ENCODE data around the gene GTF2A2. TPM values are rescaled to one million over a fixed set of nuclear protein-coding genes. Genes with fewer than 3 reads are reported as not detected.

GTF2A2 gene
- polyA plus RNA-seq, 1 donor from 2014 or later = 171 TPM

GRCh38 chr15:59668556-59668955, 11.2 kb upstream of the GTF2A2 start:
- no peak overlapping the region for H3K9ac ChIP-seq (ENCODE audit: low read length)
- H3K9me2 ChIP-seq (ENCODE audit: insufficient read depth, low read length) = no peaks in the 10 kb centered on the region
- TF ChIP-seq TAF1 (IDR thresholded peaks at IDR 0.05; ENCODE audit: low read depth) (no peak), EZH2 (IDR thresholded peaks at IDR 0.05; ENCODE audit: borderline replicate concordance, insufficient read depth, low read length, poor library complexity, severe bottlenecking) (no peak), RAD21 (conservative IDR thresholded peaks at IDR 0.05) (no peak), EP300 (conservative IDR thresholded peaks at IDR 0.05; ENCODE audit: poor library complexity, severe bottlenecking) (no peak), POLR2AphosphoS5 (IDR thresholded peaks at IDR 0.05) (no peak)
- TF ChIP-seq, protein P1, sequence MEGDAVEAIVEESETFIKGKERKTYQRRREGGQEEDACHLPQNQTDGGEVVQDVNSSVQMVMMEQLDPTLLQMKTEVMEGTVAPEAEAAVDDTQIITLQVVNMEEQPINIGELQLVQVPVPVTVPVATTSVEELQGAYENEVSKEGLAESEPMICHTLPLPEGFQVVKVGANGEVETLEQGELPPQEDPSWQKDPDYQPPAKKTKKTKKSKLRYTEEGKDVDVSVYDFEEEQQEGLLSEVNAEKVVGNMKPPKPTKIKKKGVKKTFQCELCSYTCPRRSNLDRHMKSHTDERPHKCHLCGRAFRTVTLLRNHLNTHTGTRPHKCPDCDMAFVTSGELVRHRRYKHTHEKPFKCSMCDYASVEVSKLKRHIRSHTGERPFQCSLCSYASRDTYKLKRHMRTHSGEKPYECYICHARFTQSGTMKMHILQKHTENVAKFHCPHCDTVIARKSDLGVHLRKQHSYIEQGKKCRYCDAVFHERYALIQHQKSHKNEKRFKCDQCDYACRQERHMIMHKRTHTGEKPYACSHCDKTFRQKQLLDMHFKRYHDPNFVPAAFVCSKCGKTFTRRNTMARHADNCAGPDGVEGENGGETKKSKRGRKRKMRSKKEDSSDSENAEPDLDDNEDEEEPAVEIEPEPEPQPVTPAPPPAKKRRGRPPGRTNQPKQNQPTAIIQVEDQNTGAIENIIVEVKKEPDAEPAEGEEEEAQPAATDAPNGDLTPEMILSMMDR (IDR thresholded peaks at IDR 0.05; ENCODE audit: poor library complexity, severe bottlenecking) = no peak
- TF ChIP-seq, protein P2, sequence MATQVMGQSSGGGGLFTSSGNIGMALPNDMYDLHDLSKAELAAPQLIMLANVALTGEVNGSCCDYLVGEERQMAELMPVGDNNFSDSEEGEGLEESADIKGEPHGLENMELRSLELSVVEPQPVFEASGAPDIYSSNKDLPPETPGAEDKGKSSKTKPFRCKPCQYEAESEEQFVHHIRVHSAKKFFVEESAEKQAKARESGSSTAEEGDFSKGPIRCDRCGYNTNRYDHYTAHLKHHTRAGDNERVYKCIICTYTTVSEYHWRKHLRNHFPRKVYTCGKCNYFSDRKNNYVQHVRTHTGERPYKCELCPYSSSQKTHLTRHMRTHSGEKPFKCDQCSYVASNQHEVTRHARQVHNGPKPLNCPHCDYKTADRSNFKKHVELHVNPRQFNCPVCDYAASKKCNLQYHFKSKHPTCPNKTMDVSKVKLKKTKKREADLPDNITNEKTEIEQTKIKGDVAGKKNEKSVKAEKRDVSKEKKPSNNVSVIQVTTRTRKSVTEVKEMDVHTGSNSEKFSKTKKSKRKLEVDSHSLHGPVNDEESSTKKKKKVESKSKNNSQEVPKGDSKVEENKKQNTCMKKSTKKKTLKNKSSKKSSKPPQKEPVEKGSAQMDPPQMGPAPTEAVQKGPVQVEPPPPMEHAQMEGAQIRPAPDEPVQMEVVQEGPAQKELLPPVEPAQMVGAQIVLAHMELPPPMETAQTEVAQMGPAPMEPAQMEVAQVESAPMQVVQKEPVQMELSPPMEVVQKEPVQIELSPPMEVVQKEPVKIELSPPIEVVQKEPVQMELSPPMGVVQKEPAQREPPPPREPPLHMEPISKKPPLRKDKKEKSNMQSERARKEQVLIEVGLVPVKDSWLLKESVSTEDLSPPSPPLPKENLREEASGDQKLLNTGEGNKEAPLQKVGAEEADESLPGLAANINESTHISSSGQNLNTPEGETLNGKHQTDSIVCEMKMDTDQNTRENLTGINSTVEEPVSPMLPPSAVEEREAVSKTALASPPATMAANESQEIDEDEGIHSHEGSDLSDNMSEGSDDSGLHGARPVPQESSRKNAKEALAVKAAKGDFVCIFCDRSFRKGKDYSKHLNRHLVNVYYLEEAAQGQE (IDR thresholded peaks at IDR 0.05; ENCODE audit: borderline replicate concordance) = no peak
- no peak overlapping the region for H3K4me3 ChIP-seq (ENCODE audit: low read length)
- no peaks in the 10 kb centered on the region for H3K27me3 ChIP-seq (ENCODE audit: insufficient read depth, low read depth, low read length)
- no peaks in the 10 kb centered on the region for H3K9me3 ChIP-seq (ENCODE audit: low read length)
- H2AFZ ChIP-seq (ENCODE audit: low read depth, low read length) = no peak overlapping the region
- H3K27ac ChIP-seq (ENCODE audit: low read length) = no peak overlapping the region
- no peaks in the 10 kb centered on the region for H4K20me1 ChIP-seq (ENCODE audit: insufficient read depth)
- H3K36me3 ChIP-seq (ENCODE audit: insufficient read depth, low read length) = peaks cover 11% of the 10 kb centered on the region
- H3K4me2 ChIP-seq (ENCODE audit: low read length) = no peak overlapping the region
- H3F3A ChIP-seq (ENCODE audit: insufficient read depth, low read length, poor library complexity, severe bottlenecking) = no peaks in the 10 kb centered on the region
- no peaks in the 10 kb centered on the region for H3K79me2 ChIP-seq (replicated peaks; ENCODE audit: insufficient read depth, low read length)

GRCh38 chr15:59662260-59662659, 4.9 kb upstream of the GTF2A2 start:
- Histone ChIP-seq H3K9me2 (ENCODE audit: insufficient read depth, low read length) (no peaks in the 10 kb centered on the region), H3K36me3 (ENCODE audit: insufficient read depth, low read length) (peaks cover 11% of the 10 kb centered on the region), H3K9me3 (ENCODE audit: low read length) (no peaks in the 10 kb centered on the region), H2AFZ (ENCODE audit: low read depth, low read length) (no peak overlapping the region), H3K79me2 (replicated peaks; ENCODE audit: insufficient read depth, low read length) (no peaks in the 10 kb centered on the region), H3K27ac (ENCODE audit: low read length) (no peak overlapping the region), H4K20me1 (ENCODE audit: insufficient read depth) (no peaks in the 10 kb centered on the region), H3K4me2 (ENCODE audit: low read length) (no peak overlapping the region), H3K4me3 (ENCODE audit: low read length) (no peak overlapping the region), H3F3A (ENCODE audit: insufficient read depth, low read length, poor library complexity, severe bottlenecking) (no peaks in the 10 kb centered on the region), H3K27me3 (ENCODE audit: insufficient read depth, low read depth, low read length) (no peaks in the 10 kb centered on the region), H3K9ac (ENCODE audit: low read length) (no peak overlapping the region)
- TF ChIP-seq RAD21 (conservative IDR thresholded peaks at IDR 0.05) (no peak), POLR2AphosphoS5 (IDR thresholded peaks at IDR 0.05) (no peak), MXI1 (conservative IDR thresholded peaks at IDR 0.05; ENCODE audit: poor library complexity, severe bottlenecking) (no peak), EP300 (conservative IDR thresholded peaks at IDR 0.05; ENCODE audit: poor library complexity, severe bottlenecking) (no peak), SMC3 (conservative IDR thresholded peaks at IDR 0.05; ENCODE audit: poor library complexity) (no peak), TAF1 (IDR thresholded peaks at IDR 0.05; ENCODE audit: low read depth) (no peak)
- TF ChIP-seq, protein P1 (IDR thresholded peaks at IDR 0.05; ENCODE audit: poor library complexity, severe bottlenecking) = no peak
- TF ChIP-seq, protein P2 (IDR thresholded peaks at IDR 0.05; ENCODE audit: borderline replicate concordance) = no peak

All from neural cell (in vitro differentiated cells).